ENCODE data around the gene SLC27A6. TPM values are rescaled to one million over a fixed set of nuclear protein-coding genes. Genes with fewer than 3 reads are reported as not detected.
A peak's percentile ranks its signal among the peaks of the same experiment; 100 is the strongest.

SLC27A6 gene
- total RNA-seq, 1 donor from 2014 or later: 0.39 TPM

GRCh38 chr5:128966846-128967245 lies 1.6 kb downstream of the SLC27A6 start:
- H3K9ac ChIP-seq (ENCODE audit: low read length): no peak overlapping the region
- peaks cover 8% of the 10 kb centered on the region for H3K9me3 Mint-ChIP-seq (ENCODE audit: unreplicated experiment)
- DNase-seq (ENCODE audit: low read depth) (no peak), FAIRE-seq (no peak)
- no peak overlapping the region for H3K4me2 ChIP-seq (ENCODE audit: low read length)
- H3K4me1 ChIP-seq (ENCODE audit: insufficient read depth, low read length): no peaks in the 10 kb centered on the region
- H2AFZ ChIP-seq (ENCODE audit: low read depth, low read length): no peak overlapping the region
- no peak overlapping the region for H3K27ac Mint-ChIP-seq (ENCODE audit: unreplicated experiment)
- TF ChIP-seq CTCF (IDR thresholded peaks at IDR 0.05; ENCODE audit: insufficient read depth, low read depth, low read length) (no peak), EZH2 (IDR thresholded peaks at IDR 0.05; ENCODE audit: insufficient read depth, low read length) (no peak)
- H4K20me1 ChIP-seq (ENCODE audit: insufficient read depth, low read length): no peaks in the 10 kb centered on the region
- no peak overlapping the region for H3K27ac ChIP-seq (ENCODE audit: low read depth, low read length)
- no peaks in the 10 kb centered on the region for H3K36me3 Mint-ChIP-seq (ENCODE audit: low read depth, unreplicated experiment)
- H3K4me1 Mint-ChIP-seq (ENCODE audit: low read depth, unreplicated experiment): no peaks in the 10 kb centered on the region
- peaks cover 4% of the 10 kb centered on the region for H3K27me3 ChIP-seq (ENCODE audit: insufficient read depth, low read length)
- no peaks in the 10 kb centered on the region for H3K79me2 ChIP-seq (ENCODE audit: insufficient read depth, low read length)
- peaks cover 38% of the 10 kb centered on the region for H3K27me3 Mint-ChIP-seq (ENCODE audit: low read depth, unreplicated experiment)
- no peaks in the 10 kb centered on the region for H3K9me3 ChIP-seq (ENCODE audit: insufficient read depth, low read depth, low read length)
- H3K4me3 ChIP-seq (ENCODE audit: insufficient read depth, low read depth, low read length): no peak overlapping the region
- peak overlapping the region; percentile 27 for H3K4me3 Mint-ChIP-seq (ENCODE audit: unreplicated experiment)
- H3K36me3 ChIP-seq (ENCODE audit: insufficient read depth, low read length): no peaks in the 10 kb centered on the region

GRCh38 chr5:128973244-128973643 lies 8.0 kb downstream of the SLC27A6 start:
- H3K4me3 ChIP-seq (ENCODE audit: insufficient read depth, low read depth, low read length): no peak overlapping the region
- no peak for FAIRE-seq
- peaks cover 2% of the 10 kb centered on the region for H3K36me3 Mint-ChIP-seq (ENCODE audit: low read depth, unreplicated experiment)
- no peak overlapping the region for H3K9ac ChIP-seq (ENCODE audit: low read length)
- H4K20me1 ChIP-seq (ENCODE audit: insufficient read depth, low read length): no peaks in the 10 kb centered on the region
- no peaks in the 10 kb centered on the region for H3K27me3 ChIP-seq (ENCODE audit: insufficient read depth, low read length)
- DNase-seq (ENCODE audit: low read depth): no peak
- no peak overlapping the region for H3K4me2 ChIP-seq (ENCODE audit: low read length)
- TF ChIP-seq EZH2 (IDR thresholded peaks at IDR 0.05; ENCODE audit: insufficient read depth, low read length) (no peak), CTCF (IDR thresholded peaks at IDR 0.05; ENCODE audit: insufficient read depth, low read depth, low read length) (no peak)
- peaks cover 8% of the 10 kb centered on the region for H3K27me3 Mint-ChIP-seq (ENCODE audit: low read depth, unreplicated experiment)
- H2AFZ ChIP-seq (ENCODE audit: low read depth, low read length): no peak overlapping the region
- H3K9me3 Mint-ChIP-seq (ENCODE audit: unreplicated experiment): peaks cover 11% of the 10 kb centered on the region
- H3K4me1 ChIP-seq (ENCODE audit: insufficient read depth, low read length): no peaks in the 10 kb centered on the region
- H3K4me3 Mint-ChIP-seq (ENCODE audit: unreplicated experiment): no peak overlapping the region
- H3K9me3 ChIP-seq (ENCODE audit: insufficient read depth, low read depth, low read length): no peaks in the 10 kb centered on the region
- no peak overlapping the region for H3K27ac Mint-ChIP-seq (ENCODE audit: unreplicated experiment)
- no peaks in the 10 kb centered on the region for H3K36me3 ChIP-seq (ENCODE audit: insufficient read depth, low read length)
- no peak overlapping the region for H3K27ac ChIP-seq (ENCODE audit: low read depth, low read length)
- no peaks in the 10 kb centered on the region for H3K79me2 ChIP-seq (ENCODE audit: insufficient read depth, low read length)
- H3K4me1 Mint-ChIP-seq (ENCODE audit: low read depth, unreplicated experiment): no peaks in the 10 kb centered on the region

- Histone ChIP-seq H3K27ac (ENCODE audit: low read depth, low read length) (no peak overlapping the region), H4K20me1 (ENCODE audit: insufficient read depth, low read length) (no peaks in the 10 kb centered on the region), H3K4me2 (ENCODE audit: low read length) (no peak overlapping the region), H3K79me2 (ENCODE audit: insufficient read depth, low read length) (no peaks in the 10 kb centered on the region), H3K9ac (ENCODE audit: low read length) (no peak overlapping the region), H3K4me1 (ENCODE audit: insufficient read depth, low read length) (no peaks in the 10 kb centered on the region), H3K9me3 (ENCODE audit: insufficient read depth, low read depth, low read length) (no peaks in the 10 kb centered on the region), H3K4me3 (ENCODE audit: insufficient read depth, low read depth, low read length) (no peak overlapping the region), H3K27me3 (ENCODE audit: insufficient read depth, low read length) (no peaks in the 10 kb centered on the region), H3K36me3 (ENCODE audit: insufficient read depth, low read length) (no peaks in the 10 kb centered on the region), H2AFZ (ENCODE audit: low read depth, low read length) (no peak overlapping the region)
- TF ChIP-seq EZH2 (IDR thresholded peaks at IDR 0.05; ENCODE audit: insufficient read depth, low read length) (no peak), CTCF (IDR thresholded peaks at IDR 0.05; ENCODE audit: insufficient read depth, low read depth, low read length) (no peak)
- FAIRE-seq: no peak
- Mint-ChIP-seq H3K27ac (ENCODE audit: unreplicated experiment) (no peak overlapping the region), H3K9me3 (ENCODE audit: unreplicated experiment) (peaks cover 8% of the 10 kb centered on the region), H3K4me1 (ENCODE audit: low read depth, unreplicated experiment) (no peaks in the 10 kb centered on the region), H3K4me3 (ENCODE audit: unreplicated experiment) (no peak overlapping the region), H3K36me3 (ENCODE audit: low read depth, unreplicated experiment) (peaks cover 2% of the 10 kb centered on the region), H3K27me3 (ENCODE audit: low read depth, unreplicated experiment) (peaks cover 3% of the 10 kb centered on the region)
- no peak for DNase-seq (ENCODE audit: low read depth)
Observed at GRCh38 chr5:128974567-128974966, 9.3 kb downstream of the SLC27A6 start.

Measured in astrocyte (in vitro differentiated cells and primary cell).